GM18517 (cell line): Measurements from ENCODE around the gene BROX.
"Not testable (repeated sequence)": the region's sequence is repeated elsewhere in the genome, so short reads cannot be mapped to it uniquely, and the experiment has no call there.

ENCODE experiments used
- ATAC-seq: cut with Tn5 transposase; IDR thresholded peaks from one replicate; pipeline ENCODE4 v1.9.1; 2021; ENCODE audit warnings: mild to moderate bottlenecking, moderate library complexity; ENCODE audit not compliant: unreplicated experiment

BROX gene, protein sequence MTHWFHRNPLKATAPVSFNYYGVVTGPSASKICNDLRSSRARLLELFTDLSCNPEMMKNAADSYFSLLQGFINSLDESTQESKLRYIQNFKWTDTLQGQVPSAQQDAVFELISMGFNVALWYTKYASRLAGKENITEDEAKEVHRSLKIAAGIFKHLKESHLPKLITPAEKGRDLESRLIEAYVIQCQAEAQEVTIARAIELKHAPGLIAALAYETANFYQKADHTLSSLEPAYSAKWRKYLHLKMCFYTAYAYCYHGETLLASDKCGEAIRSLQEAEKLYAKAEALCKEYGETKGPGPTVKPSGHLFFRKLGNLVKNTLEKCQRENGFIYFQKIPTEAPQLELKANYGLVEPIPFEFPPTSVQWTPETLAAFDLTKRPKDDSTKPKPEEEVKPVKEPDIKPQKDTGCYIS

DNA sequence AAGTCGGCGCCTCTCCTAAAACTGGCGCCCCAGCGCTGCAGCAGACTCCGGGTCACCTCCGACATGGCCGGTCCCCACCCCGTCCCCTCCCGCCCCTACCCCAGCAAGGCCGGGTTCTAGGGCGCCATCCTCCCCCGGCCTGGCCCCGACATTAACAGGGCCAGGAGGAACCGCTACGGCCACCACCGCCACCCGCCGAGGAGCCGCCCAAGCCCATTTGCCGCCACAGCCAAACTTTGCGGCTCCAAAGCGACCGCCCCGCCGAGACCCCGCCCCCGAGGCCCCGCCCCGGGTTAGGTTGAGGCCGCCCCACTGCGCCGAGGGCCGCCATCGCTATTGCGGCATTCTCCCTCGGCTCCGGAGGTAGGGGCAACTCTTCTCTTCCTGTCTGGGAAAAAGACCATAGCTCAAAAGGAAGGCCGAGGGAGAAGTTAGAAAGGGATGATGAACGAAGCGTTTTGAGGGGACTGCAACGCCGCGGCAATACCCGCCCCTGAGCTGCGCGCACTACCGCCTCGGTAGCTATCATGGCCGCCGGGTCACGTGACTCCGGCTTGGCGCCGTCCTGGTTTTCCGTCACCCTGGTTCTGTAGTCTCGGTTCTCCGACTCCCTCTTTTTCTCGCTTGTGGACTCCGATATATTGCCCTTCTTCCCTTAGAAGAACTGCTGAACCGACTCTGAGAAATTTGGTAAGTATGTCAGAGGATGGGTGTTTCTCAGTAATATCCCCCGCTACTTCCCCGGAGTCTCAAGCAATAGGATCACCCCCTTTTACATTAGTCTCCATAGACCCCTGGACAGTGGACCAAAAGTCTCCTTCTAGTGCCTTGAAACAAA lies at the start of gene BROX, which contains the start of gene AIDA:
Gene BROX, plus strand, starts transcription at position 312 of the 838 bp plus-strand sequence. CDS start 3,136 bp downstream, outside the sequence.
Gene AIDA, minus strand, starts transcription at position 239 of the 838 bp plus-strand sequence. Its CDS starts 174 bp downstream, at position 65.
- ATAC-seq, result peak; percentile 70

DNA sequence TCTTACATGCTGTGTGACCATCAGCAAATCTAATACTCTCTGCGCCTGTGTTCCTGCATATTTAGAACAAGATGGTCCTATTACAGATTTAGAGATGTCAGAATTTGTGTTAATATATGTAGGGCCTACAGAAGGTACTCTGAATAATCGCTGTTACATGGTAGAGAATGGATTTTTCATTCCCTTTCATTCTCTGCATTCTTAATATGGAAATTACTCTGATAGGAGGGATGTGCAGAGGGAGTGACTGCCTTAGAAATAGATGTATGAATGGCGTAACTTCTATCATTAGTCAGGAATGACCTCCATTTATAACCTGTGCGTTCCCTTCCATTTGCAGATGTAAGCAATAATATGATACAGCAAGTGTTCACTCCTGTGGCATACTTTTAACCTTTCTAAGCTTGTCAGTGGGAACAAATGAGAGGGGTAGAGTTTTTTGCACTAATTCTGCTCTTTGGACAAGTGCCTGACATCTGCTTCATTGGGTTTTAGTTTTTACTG lies 48.9 kb upstream of the BROX start:
- no peak for ATAC-seq

GRCh38 chr1:222665964-222666363 lies 46.4 kb upstream of the BROX start:
- ATAC-seq, result no peak

DNA sequence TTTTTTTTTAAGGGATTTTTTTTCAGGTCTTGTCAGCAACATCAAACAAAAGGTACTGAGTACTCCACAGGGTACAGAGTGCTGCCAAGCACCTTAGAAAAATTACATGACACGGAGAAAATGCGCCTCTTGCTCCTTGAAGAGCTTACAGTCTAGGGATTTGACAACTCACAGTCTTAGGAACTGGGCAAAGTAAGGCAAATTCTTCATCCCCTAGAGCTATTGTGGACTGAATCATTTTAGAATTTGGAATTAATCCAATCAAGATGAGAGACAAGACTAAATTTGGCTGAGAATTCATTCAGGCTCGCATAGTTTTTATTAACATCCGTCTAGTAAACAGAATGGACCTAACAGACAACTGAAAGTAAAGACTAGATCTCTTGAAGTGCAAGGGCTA lies 44.2 kb upstream of the BROX start:
- not testable (repeated sequence) for ATAC-seq

GRCh38 chr1:222669107-222669506 lies 43.3 kb upstream of the BROX start:
- not testable (repeated sequence) for ATAC-seq

GRCh38 chr1:222670110-222670509 lies 42.3 kb upstream of the BROX start:
- ATAC-seq, result no peak

- no peak for ATAC-seq
Measured at GRCh38 chr1:222680080-222680479, 32.3 kb upstream of the BROX start.

- no peak for ATAC-seq
Measured at GRCh38 chr1:222691016-222691415, 21.3 kb upstream of the BROX start.

GRCh38 chr1:222694927-222695326 lies 17.4 kb upstream of the BROX start:
- ATAC-seq, result no peak

GRCh38 chr1:222696741-222697140 lies 15.6 kb upstream of the BROX start:
- ATAC-seq, result no peak

DNA sequence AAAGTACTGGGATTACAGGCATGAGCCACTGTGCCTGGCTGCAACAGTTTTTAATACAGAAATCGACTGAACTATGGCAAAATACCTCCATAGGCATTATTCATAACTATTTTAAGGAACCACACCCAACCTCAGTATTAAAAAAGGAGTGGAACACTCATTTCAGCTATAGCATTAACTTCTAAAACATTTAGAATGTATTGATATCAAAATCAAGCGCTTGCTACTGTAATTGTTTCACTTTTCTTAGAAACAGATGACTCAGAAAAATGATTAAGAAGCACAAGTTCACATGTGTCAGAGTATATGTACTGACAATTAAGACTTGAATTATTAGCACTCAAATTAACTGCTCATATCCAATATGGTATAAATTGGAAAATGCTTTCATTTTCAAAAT lies 15.2 kb upstream of the BROX start:
- ATAC-seq, result no peak

- no peak for ATAC-seq
Measured at GRCh38 chr1:222697826-222698225, 14.5 kb upstream of the BROX start.

DNA sequence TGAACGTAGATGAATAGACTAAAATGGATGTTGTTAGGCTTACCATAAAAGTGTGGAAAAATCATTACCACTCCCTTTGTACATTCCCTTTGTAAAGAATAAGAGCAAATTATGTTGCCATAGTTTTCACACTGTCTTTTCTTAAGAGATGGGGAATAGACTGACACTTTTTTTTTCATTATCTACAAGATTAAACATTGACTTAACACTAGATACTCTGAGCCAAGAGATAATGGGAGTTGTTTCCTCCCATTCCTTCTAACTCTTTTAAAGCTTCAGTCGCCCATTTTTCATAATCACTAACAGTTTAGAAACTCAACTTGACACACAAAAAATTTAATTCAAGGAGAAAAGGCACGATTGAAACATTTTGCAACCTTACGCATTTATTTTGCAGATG lies 10.2 kb upstream of the BROX start:
- ATAC-seq, result no peak

GRCh38 chr1:222704260-222704659 lies 8.1 kb upstream of the BROX start:
- ATAC-seq, result no peak

DNA sequence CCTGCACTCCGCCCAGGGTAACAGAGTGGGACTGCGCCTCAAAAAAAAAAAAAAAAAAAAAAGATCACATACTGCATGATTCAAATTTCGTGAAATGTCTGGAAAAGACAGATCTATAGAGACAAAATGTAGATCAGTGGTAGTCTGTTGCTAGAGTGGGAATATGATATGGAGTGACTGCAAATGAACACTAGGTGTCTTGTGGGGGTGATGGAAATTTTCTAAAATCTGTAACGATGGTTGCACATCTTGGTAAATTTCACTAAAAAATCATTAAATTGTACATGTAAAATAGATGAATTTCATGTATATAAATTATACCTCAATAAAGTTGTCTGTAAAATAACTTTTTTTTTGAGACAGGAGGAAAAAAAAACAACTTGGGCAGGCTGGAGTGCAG lies 5.5 kb upstream of the BROX start:
- no peak for ATAC-seq

- ATAC-seq, result no peak
Measured at GRCh38 chr1:222709700-222710153, 2.6 kb upstream of the BROX start.

DNA sequence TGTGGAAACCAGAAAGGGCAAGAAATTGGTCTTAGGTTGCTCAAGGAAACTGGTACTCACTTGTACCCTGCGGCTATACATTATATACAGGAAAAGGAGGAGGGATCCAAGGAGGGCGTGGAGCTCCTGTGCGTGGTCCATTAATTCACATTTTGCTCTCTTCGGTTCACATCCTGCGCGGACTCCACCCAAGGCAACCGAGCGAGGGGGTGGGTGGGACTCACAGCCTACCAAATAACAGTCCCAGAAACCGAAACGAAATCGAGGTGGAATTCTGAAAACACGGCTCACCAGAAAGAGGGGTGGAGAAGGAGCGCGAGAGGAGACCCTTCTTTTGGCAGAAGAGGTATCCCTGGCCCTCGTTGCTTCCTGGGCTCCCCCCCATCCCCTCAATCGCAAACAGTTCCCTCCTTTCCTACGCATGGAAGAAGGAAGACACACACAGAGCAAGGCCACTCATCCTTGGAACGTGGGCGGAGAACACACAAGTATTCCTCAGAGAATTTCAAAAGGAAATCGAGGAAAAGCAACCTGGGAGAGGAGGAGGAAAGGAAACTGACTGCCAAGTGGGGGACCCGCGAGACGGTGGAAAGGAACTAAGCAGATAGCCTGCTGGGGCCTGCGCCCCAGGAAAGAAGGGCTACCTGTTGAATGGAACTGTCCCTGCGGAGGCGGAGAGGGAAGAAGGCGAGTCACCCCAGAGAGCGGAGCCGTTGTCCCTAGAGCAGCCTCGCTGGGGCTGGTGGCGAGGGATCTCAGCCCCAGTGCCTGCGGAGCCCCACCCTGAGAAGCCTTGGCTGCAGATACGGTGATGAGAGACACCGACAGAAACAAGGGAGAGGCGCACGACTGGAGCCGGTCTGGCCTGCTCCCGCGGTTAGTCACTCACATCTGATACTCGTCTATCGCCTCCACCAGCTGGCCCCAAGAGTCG lies 778 bp upstream of the BROX start:
- ATAC-seq, result peak; percentile 44

GRCh38 chr1:222713091-222713961 lies 962 bp downstream of the BROX start:
- peak; percentile 62 for ATAC-seq

DNA sequence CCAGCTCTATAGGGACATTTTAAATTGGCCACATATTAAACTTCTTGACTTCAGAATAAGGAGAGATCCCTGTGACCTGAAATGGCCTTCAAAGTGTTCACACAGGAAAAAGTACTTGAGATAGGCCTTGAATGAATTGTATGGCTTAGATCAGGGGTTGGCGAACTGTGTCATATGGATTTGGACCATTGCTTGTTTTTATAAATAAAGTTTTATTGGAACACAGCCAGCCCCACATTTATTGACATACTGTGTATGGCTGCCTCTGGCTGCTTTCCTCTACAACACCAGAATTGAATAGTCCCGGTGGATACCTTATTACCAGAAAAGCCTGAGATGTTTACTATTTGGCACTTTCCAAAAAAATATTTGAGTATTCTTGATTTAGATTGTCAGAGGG lies 4.0 kb downstream of the BROX start:
- ATAC-seq, result no peak
